HepG2 (cell line): ENCODE results near the gene TEKT1. TPM values are rescaled to one million over a fixed set of nuclear protein-coding genes. Genes with fewer than 3 reads are reported as not detected.
A peak's percentile ranks its signal among the peaks of the same experiment; 100 is the strongest.

Experiments
- ATAC-seq: fragments of 200-7000 bp; cut with Tn5 transposase; 3 replicates; pipeline ENCODE4 v1.9.1; 2020; ENCODE audit warnings: mild to moderate bottlenecking, moderate library complexity
- BruUV-seq: library from RNA; stranded (reverse); fragments of 400-500 nt; replicated peaks from 2 replicates; lab custom pipeline; 2021; lab: Mats Ljungman, UMichigan
- CTCF ChIA-PET: fragments of 300-600 bp; formaldehyde crosslinking; extraction: SDS; loops from one replicate; lab custom pipeline; 2021; ENCODE audit warnings: low total read pairs, inconsistent platforms, low intra/inter-chr PET ratio; lab: Yijun Ruan, JAX
- POLR2A ChIA-PET: fragments of 350-600 bp; sonication (Branson Sonifier 250); formaldehyde crosslinking; loops from one replicate; lab custom pipeline; 2020; ENCODE audit warnings: antibody characterized with exemption, inconsistent platforms; lab: Yijun Ruan, JAX
- DNase-seq: peaks from one replicate; pipeline ENCODE4 v3.0.0-alpha.2; 2015; ENCODE audit warnings: low spot score
- FAIRE-seq: peaks from 3 replicates; lab custom pipeline; 2011; peaks lifted over from hg19 to GRCh38; lab: Jason Lieb, UNC
- H2AFZ ChIP-seq: one replicate; pipeline ENCODE4 v1.6.1; 2011; ENCODE audit warnings: low read length, inconsistent platforms
- H3K27ac ChIP-seq: fragments of 300-600 bp; 3 replicates; pipeline ENCODE4 v1.8.0; 2011; ENCODE audit warnings: mixed run types, mild to moderate bottlenecking, mixed read lengths, low read length, inconsistent platforms; ENCODE audit not compliant: insufficient read depth; ENCODE audit errors: extremely low read length
- H3K27me3 ChIP-seq, 2 experiments: fragments of 200-600 bp in 1 of 2; 2 replicates in 1 of 2; 3 replicates in 1 of 2; pipeline versions ENCODE4 v1.6.0 to v1.8.0; 2011; ENCODE audit warnings: low read length in 2 of 2, mild to moderate bottlenecking in 2 of 2, moderate library complexity in 2 of 2, inconsistent platforms in 1 of 2; ENCODE audit not compliant: insufficient read depth in 2 of 2, control insufficient read depth in 1 of 2
- H3K36me3 ChIP-seq, 2 experiments: fragments of 200-600 bp in 1 of 2; replicated peaks in 1 of 2; 2 replicates in 1 of 2; 3 replicates in 1 of 2; pipeline versions ENCODE4 v1.5.1 to v1.8.0; 2011; ENCODE audit warnings: low read length in 2 of 2, inconsistent platforms in 1 of 2; ENCODE audit not compliant: insufficient read depth in 2 of 2, control insufficient read depth in 1 of 2
- H3K4me1 ChIP-seq: 2 replicates; pipeline ENCODE4 v1.5.1; 2012; ENCODE audit warnings: low read length, inconsistent platforms; ENCODE audit not compliant: insufficient read depth
- H3K4me2 ChIP-seq: 2 replicates; pipeline ENCODE4 v1.6.0; 2011; ENCODE audit warnings: low read depth, low read length, inconsistent platforms
- H3K4me3 ChIP-seq, 3 experiments: fragments of 200-600 bp in 1 of 3; sonication (generic), shearing (Covaris generic) in 1 of 3; replicated peaks in 1 of 3; 2 replicates each; pipeline ENCODE4 v1.5.1; 2011 to 2016; ENCODE audit warnings: low read length in 3 of 3, inconsistent platforms in 2 of 3, low read depth in 2 of 3, mild to moderate bottlenecking in 2 of 3, control low read depth in 1 of 3, mixed read lengths in 1 of 3; ENCODE audit not compliant: insufficient read depth in 1 of 3
- H3K79me2 ChIP-seq: one replicate; pipeline ENCODE4 v1.6.1; 2011; ENCODE audit warnings: low read length, inconsistent platforms; ENCODE audit not compliant: insufficient read depth
- H3K9ac ChIP-seq: 2 replicates; pipeline ENCODE4 v1.6.0; 2011; ENCODE audit warnings: mild to moderate bottlenecking, low read depth, low read length, inconsistent platforms; ENCODE audit not compliant: insufficient read depth
- H3K9me3 ChIP-seq: 2 replicates; pipeline ENCODE4 v1.5.1; 2012; ENCODE audit warnings: mild to moderate bottlenecking, low read length
- H4K20me1 ChIP-seq: 2 replicates; pipeline ENCODE4 v1.6.0; 2011; ENCODE audit warnings: inconsistent platforms, mild to moderate bottlenecking, low read length, moderate library complexity; ENCODE audit not compliant: insufficient read depth
- ATF4 ChIP-seq, 2 experiments: fragments of 450-650 bp in 1 of 2; sonication (generic) in 1 of 2; formaldehyde crosslinking; IDR thresholded peaks; 2 replicates each; pipeline versions ENCODE4 v1.5.0 to v1.8.0; 2020 to 2022; ENCODE audit warnings: mild to moderate bottlenecking in 1 of 2, missing genetic modification reagents in 1 of 2
- CEBPG ChIP-seq: IDR thresholded peaks from 2 replicates; pipeline ENCODE4 v1.6.1; 2016
- FOXK1 ChIP-seq: sonication (generic); formaldehyde crosslinking; IDR thresholded peaks from 2 replicates; pipeline ENCODE4 v1.4.0; 2020; ENCODE audit warnings: low read depth, missing genetic modification reagents, borderline replicate concordance
- FOXO4 ChIP-seq: sonication (generic); formaldehyde crosslinking; conservative IDR thresholded peaks from 2 replicates; pipeline ENCODE4 v1.8.1; 2023; ENCODE audit warnings: missing genetic modification reagents
- GABPB1 ChIP-seq: IDR thresholded peaks from 2 replicates; pipeline ENCODE4 v1.6.1; 2016; ENCODE audit warnings: mild to moderate bottlenecking, missing genetic modification reagents, moderate library complexity, missing compliant biosample characterization
- JDP2 ChIP-seq: sonication (generic); formaldehyde crosslinking; IDR thresholded peaks from 2 replicates; pipeline ENCODE4 v1.8.1; 2022; ENCODE audit warnings: missing genetic modification reagents, borderline replicate concordance
- PRDM10 ChIP-seq: sonication (generic); formaldehyde crosslinking; IDR thresholded peaks from 2 replicates; pipeline ENCODE4 v1.4.0; 2020; ENCODE audit warnings: low read depth, missing genetic modification reagents
- RARA ChIP-seq: IDR thresholded peaks from 2 replicates; pipeline ENCODE4 v1.6.1; 2016; ENCODE audit warnings: missing genetic modification reagents, missing compliant biosample characterization
- SALL1 ChIP-seq: sonication (generic); formaldehyde crosslinking; IDR thresholded peaks from 2 replicates; pipeline ENCODE4 v1.8.0; 2022; ENCODE audit warnings: mild to moderate bottlenecking, missing genetic modification reagents
- ZBTB43 ChIP-seq: sonication (generic); formaldehyde crosslinking; conservative IDR thresholded peaks from 2 replicates; pipeline ENCODE4 v1.4.0; 2020; ENCODE audit warnings: missing genetic modification reagents
- ZBTB7A ChIP-seq: sonication (generic); formaldehyde crosslinking; IDR thresholded peaks from 2 replicates; pipeline ENCODE4 v1.8.0; 2022; ENCODE audit warnings: mild to moderate bottlenecking, missing genetic modification reagents
- ZFX ChIP-seq: sonication (generic); formaldehyde crosslinking; IDR thresholded peaks from 2 replicates; pipeline ENCODE4 v1.4.0; 2020; ENCODE audit warnings: mild to moderate bottlenecking, low read depth, missing genetic modification reagents, moderate library complexity
- ZFY ChIP-seq: sonication (generic); formaldehyde crosslinking; IDR thresholded peaks from 2 replicates; pipeline ENCODE4 v1.4.0; 2020; ENCODE audit warnings: missing genetic modification reagents
- ZNF263 ChIP-seq: sonication (generic); formaldehyde crosslinking; IDR thresholded peaks from 2 replicates; pipeline ENCODE4 v1.4.0; 2020; ENCODE audit warnings: missing genetic modification reagents
- ZNF607 ChIP-seq: sonication (generic); formaldehyde crosslinking; IDR thresholded peaks from 2 replicates; pipeline ENCODE4 v1.5.1; 2020; ENCODE audit warnings: missing genetic modification reagents, mild to moderate bottlenecking, borderline replicate concordance
- ZNF652 ChIP-seq: IDR thresholded peaks from 2 replicates; pipeline ENCODE4 v1.6.1; 2016; ENCODE audit warnings: low read depth, borderline replicate concordance
- ZNF724P ChIP-seq: sonication (generic); formaldehyde crosslinking; IDR thresholded peaks from 2 replicates; pipeline ENCODE4 v1.8.0; 2022; ENCODE audit warnings: missing genetic modification reagents, borderline replicate concordance
- ZNF850 ChIP-seq: sonication (generic); formaldehyde crosslinking; conservative IDR thresholded peaks from 2 replicates; pipeline ENCODE4 v1.9.0; 2021; ENCODE audit warnings: mild to moderate bottlenecking, missing genetic modification reagents
- WGBS: methylation state at CpG from one replicate; pipeline ENCODE4 v1.1.6; 2017; ENCODE audit warnings: low lambda C conversion rate; 5-methylcytosine and 5-hydroxymethylcytosine counted together
- in situ Hi-C: cut with HindIII; loops from 2 replicates; pipeline ENCODE4 v1.10.0; 2017; ENCODE audit warnings: low pct_unique_long_range_greater_than_20kb; ENCODE audit not compliant: extremely low pct_ligation_motif_present
- intact Hi-C: fragments of 100-400 bp; cut with micrococcal nuclease; formaldehyde crosslinking; loops from one replicate; pipeline ENCODE4 v1.10.0; 2022; ENCODE audit not compliant: unreplicated experiment
- polyA plus RNA-seq, 8 experiments: library from polyadenylated mRNA; depleted of rRNA in 3 of 8; stranded (reverse) in 7 of 8; unstranded in 1 of 8; fragments of >200 nt; fragmentation: Illumina TruSeq in 4 of 8; extraction: Trizol in 4 of 8; gene quantifications; 2 replicates each; pipeline versions ENCODE4 v1.2.1 to v1.2.3, GENCODE V29; 2011 to 2016; ENCODE audit warnings: low read depth in 4 of 8, missing spikeins in 1 of 8, mixed read lengths in 1 of 8; ENCODE audit not compliant: insufficient read depth in 1 of 8
- total RNA-seq, 5 experiments: library from RNA; depleted of rRNA; stranded (reverse); fragments of >200 nt; fragmentation: Illumina TruSeq; extraction: Trizol; gene quantifications; 2 replicates each; pipeline ENCODE4 v1.2.3, GENCODE V29; 2016; ENCODE audit warnings: low read depth in 1 of 5

TEKT1 gene
- total and polyA plus RNA-seq, 2 of the 13 experiments (the other 11 are each of a cell fraction or from before 2014, with no cell fraction given): not detected

DNA sequence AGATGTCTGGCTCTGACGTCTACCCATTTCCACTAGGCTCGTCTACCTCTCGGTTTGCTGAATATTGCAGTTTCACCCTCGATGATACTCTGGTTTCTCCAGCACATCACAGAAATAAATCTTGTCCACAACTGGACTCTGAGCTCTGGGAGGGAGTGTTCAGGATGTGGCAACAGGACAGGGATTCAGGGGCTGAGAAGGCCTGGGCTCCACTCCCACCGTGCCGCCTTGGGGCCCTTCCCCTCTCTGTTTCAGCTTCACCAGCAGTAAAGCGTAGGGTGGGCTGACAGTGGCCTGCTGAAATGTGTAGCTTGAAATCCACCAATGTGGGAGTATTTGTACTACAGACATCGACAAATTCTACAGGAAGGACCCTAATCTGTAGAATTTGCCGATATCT is 20.0 kb downstream of the TEKT1 start:
- intact Hi-C loops (no loop called here), in situ Hi-C loops (no loop called here)
- Histone ChIP-seq H3K27me3 (no peaks in the 10 kb centered on the region), H3K9me3 (no peaks in the 10 kb centered on the region), H3K4me2 (peak overlapping the region; percentile 80), H3K36me3 (no peaks in the 10 kb centered on the region), H3K4me1 (peaks cover 19% of the 10 kb centered on the region), H3K27ac (no peak overlapping the region), H3K9ac (peak overlapping the region; percentile 38), H3K4me3 (peak overlapping the region in 1 of 3 experiments; percentile 42; a peak in 2 of 6 replicates), H4K20me1 (no peaks in the 10 kb centered on the region), H3K79me2 (no peaks in the 10 kb centered on the region), H2AFZ (no peak overlapping the region)
- FAIRE-seq (peak; percentile 21), DNase-seq (peak; percentile 16), ATAC-seq (peak; percentile 86)
- 15% methylated on average over 9 of the region's 9 CpGs for WGBS
- CTCF ChIA-PET: no interaction called here
- POLR2A ChIA-PET: interaction anchor here (1.0 to 2.0 kb wide), 2 partner anchors 10 to 15 kb away, joined by 3 to 9 read pairs; no protein-coding TSS in a partner anchor
- BruUV-seq: no TSS peak
- TF ChIP-seq ATF4 (CRISPR knock-in tag; IDR thresholded peaks at IDR 0.05): no peak
- no peak for TF ChIP-seq ZNF607 (CRISPR knock-in tag)
- 0 out of 2 replicates have a peak, but pooled peaks have one; percentile 44 for TF ChIP-seq ZBTB43 (CRISPR knock-in tag)
- TF ChIP-seq SALL1 (CRISPR knock-in tag): peak; percentile 43; the same call in 1 of the 2 replicates
- peak; percentile 16; the same call in 1 of the 2 replicates for TF ChIP-seq FOXK1
- peak; percentile 81; the same call in 1 of the 2 replicates for TF ChIP-seq PRDM10 (CRISPR knock-in tag)
- TF ChIP-seq JDP2 (CRISPR knock-in tag): no peak
- TF ChIP-seq ZFY (CRISPR knock-in tag): peak; percentile 41; the same call in 1 of the 2 replicates
- 0 out of 2 replicates have a peak, but pooled peaks have one; percentile 15 for TF ChIP-seq GABPB1 (CRISPR knock-in tag)
- TF ChIP-seq ZNF263 (CRISPR knock-in tag): no peak
- 0 out of 2 replicates have a peak, but pooled peaks have one; percentile 40 for TF ChIP-seq ZBTB7A (CRISPR knock-in tag)
- TF ChIP-seq ZNF850: no peak
- TF ChIP-seq ZNF652 (CRISPR knock-in tag): no peak
- TF ChIP-seq ZFX (CRISPR knock-in tag): peak; percentile 30; the same call in 1 of the 2 replicates
- TF ChIP-seq RARA (CRISPR knock-in tag): no peak
- TF ChIP-seq FOXO4 (CRISPR knock-in tag): 0 out of 2 replicates have a peak, but pooled peaks have one; percentile 36
- peak; percentile 51 for TF ChIP-seq CEBPG (CRISPR knock-in tag)
- TF ChIP-seq ZNF724P (CRISPR knock-in tag): no peak
